Ascending aorta (tissue), 2 donors: Measurements from ENCODE around the gene CARD10. TPM values are rescaled to one million over a fixed set of nuclear protein-coding genes. Genes with fewer than 3 reads are reported as not detected.

Source experiments
- DNase-seq, 2 donors: peaks; one replicate each; pipeline ENCODE4 v3.0.0-alpha.2; 2019; ENCODE audit warnings: low spot score in 2 of 2
- H3K27ac ChIP-seq, 2 donors: fragments of 200-600 bp; sonication (generic); one replicate each; pipeline ENCODE4 v1.5.1; 2016 to 2017; ENCODE audit warnings: mild to moderate bottlenecking in 1 of 2
- H3K27me3 ChIP-seq: fragments of 200-600 bp; sonication (generic); one replicate; pipeline ENCODE4 v1.5.1; 2017
- H3K36me3 ChIP-seq, 2 donors: fragments of 200-600 bp; sonication (generic); one replicate each; pipeline ENCODE4 v1.5.1; 2016
- H3K4me1 ChIP-seq, 2 donors: fragments of 200-600 bp; sonication (generic); one replicate each; pipeline ENCODE4 v1.5.1; 2016 to 2017; ENCODE audit warnings: mild to moderate bottlenecking in 1 of 2
- H3K4me3 ChIP-seq, 2 donors: fragments of 200-600 bp; sonication (generic); one replicate each; pipeline ENCODE4 v1.5.1; 2016 to 2017; ENCODE audit warnings: mild to moderate bottlenecking in 1 of 2
- H3K9me3 ChIP-seq, 2 donors: fragments of 200-600 bp; sonication (generic); one replicate each; pipeline ENCODE4 v1.5.1; 2016
- intact Hi-C: fragments of 100-400 bp; cut with DNase I; formaldehyde crosslinking; loops from one replicate; pipeline ENCODE4 v1.15.1; 2023
- total RNA-seq: library from RNA; depleted of rRNA; stranded (reverse); fragments of >200 nt; gene quantifications from one replicate; pipeline ENCODE4 v1.1.0, GENCODE V29; 2016
- TF ChIP-seq, protein P1 (sequence below), 3 experiments: fragments of 200-600 bp in 2 of 3; fragments of 450-650 bp in 1 of 3; sonication (generic) in 2 of 3; IDR thresholded peaks; one replicate each; pipeline ENCODE4 v1.5.1; 2016 to 2019; ENCODE audit warnings: antibody characterized with exemption in 3 of 3, mild to moderate bottlenecking in 1 of 3, moderate library complexity in 1 of 3

CARD10 gene
- total RNA-seq, 1 donor from 2014 or later, result 21.0 TPM

DNA sequence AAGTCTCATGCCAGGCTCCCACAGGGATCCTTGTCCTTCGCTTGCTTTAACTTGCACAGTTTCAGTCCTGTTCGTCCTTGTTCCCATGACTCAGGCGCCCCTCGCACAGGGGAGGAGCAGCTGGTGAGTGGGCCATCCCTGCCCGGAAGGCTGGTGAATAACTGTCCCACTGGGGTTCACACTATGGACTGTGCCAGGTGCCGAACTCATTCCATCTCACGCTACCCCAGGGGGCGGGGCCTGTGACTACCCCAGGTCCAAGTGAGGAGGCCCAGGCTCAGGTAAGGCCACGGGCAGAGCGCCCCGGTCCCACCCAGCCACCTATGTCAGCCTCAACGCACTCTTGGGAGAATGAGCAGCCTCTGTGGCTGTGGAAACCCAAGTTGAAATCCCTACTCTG lies 7.2 kb upstream of the CARD10 start:
- no peak for DNase-seq
- intact Hi-C loops, result no loop called here
- Histone ChIP-seq H3K27ac (no peak overlapping the region), H3K27me3 (no peaks in the 10 kb centered on the region), H3K36me3 (no peaks in the 10 kb centered on the region), H3K9me3 (no peaks in the 10 kb centered on the region), H3K4me1 (no peaks in the 10 kb centered on the region), H3K4me3 (no peak overlapping the region)
- TF ChIP-seq, protein P1, sequence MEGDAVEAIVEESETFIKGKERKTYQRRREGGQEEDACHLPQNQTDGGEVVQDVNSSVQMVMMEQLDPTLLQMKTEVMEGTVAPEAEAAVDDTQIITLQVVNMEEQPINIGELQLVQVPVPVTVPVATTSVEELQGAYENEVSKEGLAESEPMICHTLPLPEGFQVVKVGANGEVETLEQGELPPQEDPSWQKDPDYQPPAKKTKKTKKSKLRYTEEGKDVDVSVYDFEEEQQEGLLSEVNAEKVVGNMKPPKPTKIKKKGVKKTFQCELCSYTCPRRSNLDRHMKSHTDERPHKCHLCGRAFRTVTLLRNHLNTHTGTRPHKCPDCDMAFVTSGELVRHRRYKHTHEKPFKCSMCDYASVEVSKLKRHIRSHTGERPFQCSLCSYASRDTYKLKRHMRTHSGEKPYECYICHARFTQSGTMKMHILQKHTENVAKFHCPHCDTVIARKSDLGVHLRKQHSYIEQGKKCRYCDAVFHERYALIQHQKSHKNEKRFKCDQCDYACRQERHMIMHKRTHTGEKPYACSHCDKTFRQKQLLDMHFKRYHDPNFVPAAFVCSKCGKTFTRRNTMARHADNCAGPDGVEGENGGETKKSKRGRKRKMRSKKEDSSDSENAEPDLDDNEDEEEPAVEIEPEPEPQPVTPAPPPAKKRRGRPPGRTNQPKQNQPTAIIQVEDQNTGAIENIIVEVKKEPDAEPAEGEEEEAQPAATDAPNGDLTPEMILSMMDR (IDR thresholded peaks at IDR 0.05), result no peak

DNA sequence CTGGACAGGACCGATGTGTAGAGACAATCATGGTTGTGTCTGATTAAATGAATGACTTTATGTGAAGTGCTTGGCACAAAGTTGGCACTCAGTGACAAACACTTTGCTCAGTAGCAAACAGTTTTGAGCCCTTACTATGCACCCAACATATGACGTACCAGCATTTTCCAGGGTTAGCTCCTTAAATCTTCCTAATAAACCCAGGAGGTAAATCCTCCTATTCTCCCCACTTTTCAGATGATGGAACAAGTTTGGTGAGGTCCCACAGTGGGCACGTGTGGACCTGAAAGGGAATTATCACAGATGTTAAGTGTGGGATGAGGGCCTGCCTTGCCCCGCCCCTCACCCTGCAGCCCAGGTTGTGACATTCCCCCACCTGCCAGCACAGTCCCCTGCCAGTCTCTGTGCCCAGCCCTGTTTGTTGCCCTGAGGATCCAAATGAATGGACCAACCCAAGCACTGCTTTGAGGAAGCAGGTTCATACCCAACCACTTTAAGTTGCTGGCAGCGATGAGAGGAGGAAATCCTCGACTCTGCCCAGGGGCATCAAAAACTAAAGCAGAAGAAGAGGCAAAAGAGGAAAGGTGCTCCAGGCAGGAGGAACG lies 6.6 kb upstream of the CARD10 start:
- H3K27me3 ChIP-seq, result no peaks in the 10 kb centered on the region
- no peak overlapping the region for H3K27ac ChIP-seq
- H3K4me3 ChIP-seq, result no peak overlapping the region
- intact Hi-C loops, result no loop called here
- no peaks in the 10 kb centered on the region for H3K9me3 ChIP-seq
- H3K4me1 ChIP-seq, result no peaks in the 10 kb centered on the region
- TF ChIP-seq, protein P1 (IDR thresholded peaks at IDR 0.05), result no peak
- H3K36me3 ChIP-seq, result no peaks in the 10 kb centered on the region
- DNase-seq, result no peak

DNA sequence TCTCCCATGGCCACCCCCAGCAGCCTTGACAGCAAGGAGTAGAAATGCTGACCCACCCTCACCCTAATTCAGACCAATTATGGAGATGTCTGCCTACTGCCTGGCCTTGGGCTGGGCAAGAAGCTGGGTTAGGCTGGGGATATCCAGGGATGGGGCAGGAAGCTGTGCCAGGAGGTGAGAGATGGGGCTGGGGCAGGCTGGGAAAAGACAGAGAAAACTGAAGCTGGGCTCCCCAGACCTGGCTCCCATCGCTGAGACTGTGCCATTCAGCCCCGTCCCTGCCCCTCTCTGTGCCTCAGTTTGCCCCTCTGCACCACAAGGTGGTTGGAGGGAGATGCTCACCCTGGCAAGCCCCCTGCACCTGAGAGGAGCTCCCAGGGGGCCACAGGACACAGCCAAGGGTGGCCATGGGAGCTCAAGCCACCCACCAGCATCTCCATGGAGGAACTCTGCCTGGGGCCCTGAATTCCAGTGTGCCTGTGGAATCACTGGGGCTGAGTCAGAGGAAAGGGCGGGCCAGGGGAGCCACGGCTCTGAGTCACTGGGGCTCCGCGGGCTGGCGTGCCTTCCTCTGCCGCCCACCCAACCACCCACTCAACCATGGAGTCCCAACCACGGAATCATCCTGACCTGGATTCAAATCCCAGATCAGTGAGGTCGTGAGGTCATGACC lies 6.0 kb upstream of the CARD10 start:
- intact Hi-C loops, result no loop called here
- Histone ChIP-seq H3K4me3 (no peak overlapping the region), H3K9me3 (no peaks in the 10 kb centered on the region), H3K27ac (no peak overlapping the region), H3K36me3 (no peaks in the 10 kb centered on the region), H3K4me1 (no peaks in the 10 kb centered on the region), H3K27me3 (no peaks in the 10 kb centered on the region)
- DNase-seq, result no peak
- TF ChIP-seq, protein P1 (IDR thresholded peaks at IDR 0.05), result no peak

DNA sequence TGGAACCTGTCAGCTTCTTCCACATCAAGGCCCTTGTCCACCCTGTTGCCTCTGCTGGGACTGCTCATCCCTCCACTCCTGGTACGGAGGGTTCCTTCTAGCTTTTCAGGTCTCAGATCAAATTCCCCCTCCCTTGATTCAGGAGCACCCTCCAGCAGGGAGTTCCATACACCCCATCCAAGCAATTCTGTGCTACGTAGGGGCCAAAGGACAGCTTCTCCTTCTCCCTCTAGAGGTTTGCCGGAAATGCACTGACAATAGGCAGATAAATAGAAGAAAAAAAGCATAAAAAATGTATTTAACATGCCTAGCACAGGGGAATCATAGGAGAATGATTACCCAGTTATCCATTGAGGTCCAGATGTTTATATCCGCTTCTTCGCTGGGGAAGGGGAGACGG lies 3.3 kb upstream of the CARD10 start:
- Histone ChIP-seq H3K27me3 (peaks cover 3% of the 10 kb centered on the region), H3K4me1 (peaks cover 2 to 5% of the 10 kb centered on the region in 2 donors), H3K27ac (no peak overlapping the region), H3K9me3 (no peaks in the 10 kb centered on the region), H3K36me3 (no peaks in the 10 kb centered on the region), H3K4me3 (no peak overlapping the region)
- intact Hi-C loops, result no loop called here
- TF ChIP-seq, protein P1 (IDR thresholded peaks at IDR 0.05), result no peak
- no peak for DNase-seq

DNA sequence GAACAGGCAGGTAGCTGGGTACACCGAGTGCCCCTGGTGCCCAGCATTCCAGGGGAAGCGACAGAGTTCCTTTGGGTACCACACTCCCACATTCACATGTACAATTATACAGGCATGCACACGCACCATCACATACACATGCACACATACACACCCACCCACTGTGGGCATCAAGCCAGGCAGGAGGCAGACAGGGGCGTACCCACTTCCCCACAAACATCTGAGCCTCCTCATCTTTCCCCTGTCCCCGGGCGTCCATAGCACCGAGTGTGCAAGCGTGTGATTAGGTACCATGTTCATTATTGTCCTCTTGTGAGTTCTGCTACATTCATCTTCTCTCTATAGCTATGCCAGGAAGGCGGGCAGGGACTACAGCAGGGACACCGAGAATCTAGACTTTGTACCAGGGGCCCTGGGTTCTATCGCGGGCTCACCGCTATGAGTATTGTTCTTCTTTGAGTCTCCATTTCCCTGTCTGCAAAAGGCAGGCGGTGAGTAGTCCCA lies 2.1 kb upstream of the CARD10 start:
- no peak for DNase-seq
- Histone ChIP-seq H3K36me3 (no peaks in the 10 kb centered on the region), H3K9me3 (no peaks in the 10 kb centered on the region), H3K4me3 (no peak overlapping the region), H3K27me3 (peaks cover 3% of the 10 kb centered on the region), H3K27ac (no peak overlapping the region), H3K4me1 (peaks cover 2 to 5% of the 10 kb centered on the region in 2 donors)
- intact Hi-C loops, result no loop called here
- TF ChIP-seq, protein P1 (IDR thresholded peaks at IDR 0.05), result no peak
